T-helper 9 cell (primary cell): Measurements from ENCODE around the gene DBP.
"Not testable (repeated sequence)": the region's sequence is repeated elsewhere in the genome, so short reads cannot be mapped to it uniquely, and the experiment has no call there.

ENCODE experiments used
- DNase-seq: peaks from one replicate; pipeline ENCODE4 v3.0.0-alpha.2; 2020

DBP gene

GRCh38 chr19:48638831-48639381, 1.7 kb upstream of the DBP start:
- DNase-seq = no peak

GRCh38 chr19:48637948-48638830, 1.0 kb upstream of the DBP start:
- peak; percentile 77 for DNase-seq

GRCh38 chr19:48637449-48637947, 319 bp upstream of the DBP start:
- DNase-seq = peak; percentile 98

- no peak for DNase-seq
Observed at GRCh38 chr19:48635966-48636858, 967 bp downstream of the DBP start.

GRCh38 chr19:48635263-48635965, 1.8 kb downstream of the DBP start:
- peak; percentile 74 for DNase-seq

- DNase-seq = peak; percentile 82
Observed at GRCh38 chr19:48634424-48635262, 2.5 kb downstream of the DBP start.

- no peak for DNase-seq
Observed at GRCh38 chr19:48634036-48634342, 3.2 kb downstream of the DBP start.

GRCh38 chr19:48633148-48634035, 3.8 kb downstream of the DBP start:
- DNase-seq = no peak

GRCh38 chr19:48632692-48633147, 4.5 kb downstream of the DBP start:
- no peak for DNase-seq

GRCh38 chr19:48632286-48632685, 4.9 kb downstream of the DBP start:
- not testable (repeated sequence) for DNase-seq

- DNase-seq = no peak
Observed at GRCh38 chr19:48631225-48631624, 6.0 kb downstream of the DBP start.

- no peak for DNase-seq
Observed at GRCh38 chr19:48630296-48631063, 6.7 kb downstream of the DBP start.

GRCh38 chr19:48629599-48630295, 7.4 kb downstream of the DBP start:
- DNase-seq = no peak

- no peak for DNase-seq
Observed at GRCh38 chr19:48629297-48629598, 7.9 kb downstream of the DBP start.

- no peak for DNase-seq
Observed at GRCh38 chr19:48628486-48629296, 8.5 kb downstream of the DBP start.

- no peak for DNase-seq
Observed at GRCh38 chr19:48627865-48628314, 9.3 kb downstream of the DBP start.

GRCh38 chr19:48627201-48627864, 9.8 kb downstream of the DBP start:
- no peak for DNase-seq

GRCh38 chr19:48625891-48626327, 11.3 kb downstream of the DBP start:
- no peak for DNase-seq
